HG02973 (cell line): ENCODE results near the gene SRSF7.
"Not testable (repeated sequence)": the region's sequence is repeated elsewhere in the genome, so short reads cannot be mapped to it uniquely, and the experiment has no call there.

Experiments used
- ATAC-seq: cut with Tn5 transposase; IDR thresholded peaks from one replicate; pipeline ENCODE4 v1.9.1; 2021; ENCODE audit warnings: moderate library complexity; ENCODE audit not compliant: unreplicated experiment

SRSF7 gene

GRCh38 chr2:38733300-38733971, 17.7 kb downstream of the SRSF7 start:
- no peak for ATAC-seq

GRCh38 chr2:38731684-38732221, 19.4 kb downstream of the SRSF7 start:
- no peak for ATAC-seq

GRCh38 chr2:38731090-38731489, 20.1 kb downstream of the SRSF7 start:
- ATAC-seq: no peak

GRCh38 chr2:38728694-38729093, 22.5 kb downstream of the SRSF7 start:
- no peak for ATAC-seq

GRCh38 chr2:38727661-38728060, 23.5 kb downstream of the SRSF7 start:
- no peak for ATAC-seq

- ATAC-seq: no peak
These were observed 28.0 kb downstream of the SRSF7 start for GRCh38 chr2:38723173-38723572.

GRCh38 chr2:38722271-38723061, 28.7 kb downstream of the SRSF7 start:
- no peak for ATAC-seq

- ATAC-seq: no peak
These were observed 30.4 kb downstream of the SRSF7 start for GRCh38 chr2:38720613-38721241.

GRCh38 chr2:38719706-38720105, 31.5 kb downstream of the SRSF7 start:
- ATAC-seq: no peak

GRCh38 chr2:38718601-38719000, 32.6 kb downstream of the SRSF7 start:
- no peak for ATAC-seq

GRCh38 chr2:38716185-38716584, 35.0 kb downstream of the SRSF7 start:
- no peak for ATAC-seq

GRCh38 chr2:38714941-38715340, 36.2 kb downstream of the SRSF7 start:
- not testable (repeated sequence) for ATAC-seq

GRCh38 chr2:38713338-38713737, 37.8 kb downstream of the SRSF7 start:
- no peak for ATAC-seq

- no peak for ATAC-seq
These were observed 38.3 kb downstream of the SRSF7 start for GRCh38 chr2:38712871-38713270.

GRCh38 chr2:38712413-38712812, 38.7 kb downstream of the SRSF7 start:
- ATAC-seq: no peak

- no peak for ATAC-seq
These were observed 39.6 kb downstream of the SRSF7 start for GRCh38 chr2:38711558-38711957.

GRCh38 chr2:38709567-38710194, 41.5 kb downstream of the SRSF7 start:
- peak; percentile 63 for ATAC-seq

GRCh38 chr2:38708900-38709566, 42.1 kb downstream of the SRSF7 start:
- ATAC-seq: no peak

- ATAC-seq: not testable (repeated sequence)
These were observed 42.7 kb downstream of the SRSF7 start for GRCh38 chr2:38708491-38708890.

GRCh38 chr2:38706846-38707345, 44.3 kb downstream of the SRSF7 start:
- no peak for ATAC-seq
